ENCODE results near the gene B4GALT1.
A peak's percentile ranks its signal among the peaks of the same experiment; 100 is the strongest.

B4GALT1 gene

DNA sequence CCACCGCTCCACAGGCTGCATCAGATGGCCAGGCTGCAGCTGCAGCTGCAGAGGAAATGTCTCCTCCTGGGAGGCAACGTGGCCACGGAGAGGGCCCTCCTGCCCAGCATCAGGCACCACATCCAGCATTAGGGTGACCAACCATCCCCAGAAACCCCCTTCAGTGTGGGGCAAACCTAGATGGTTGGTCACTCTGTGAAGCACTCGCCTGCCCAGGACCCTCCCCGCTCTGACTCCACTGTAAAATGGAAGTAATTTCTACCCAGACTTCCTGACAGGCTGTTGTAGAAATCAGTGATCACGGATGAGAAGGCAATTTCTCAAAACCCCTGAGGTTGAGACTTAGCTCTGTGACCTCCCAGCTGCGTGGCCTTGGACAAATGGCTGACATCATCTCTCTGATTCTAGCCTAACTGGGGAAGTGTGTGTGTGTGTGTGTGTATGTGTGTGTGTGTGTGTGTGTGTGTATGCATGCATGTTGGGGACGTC is 31.6 kb downstream of the B4GALT1 start:
- H4K20me1 ChIP-seq: peaks cover 0 to 98% (median 0%) of the 10 kb centered on the region in 11 experiments; a peak in 10 of 22 replicates
- H3K4me1 ChIP-seq: peaks cover 84 to 100% (median 97%) of the 10 kb centered on the region in 10 experiments

DNA sequence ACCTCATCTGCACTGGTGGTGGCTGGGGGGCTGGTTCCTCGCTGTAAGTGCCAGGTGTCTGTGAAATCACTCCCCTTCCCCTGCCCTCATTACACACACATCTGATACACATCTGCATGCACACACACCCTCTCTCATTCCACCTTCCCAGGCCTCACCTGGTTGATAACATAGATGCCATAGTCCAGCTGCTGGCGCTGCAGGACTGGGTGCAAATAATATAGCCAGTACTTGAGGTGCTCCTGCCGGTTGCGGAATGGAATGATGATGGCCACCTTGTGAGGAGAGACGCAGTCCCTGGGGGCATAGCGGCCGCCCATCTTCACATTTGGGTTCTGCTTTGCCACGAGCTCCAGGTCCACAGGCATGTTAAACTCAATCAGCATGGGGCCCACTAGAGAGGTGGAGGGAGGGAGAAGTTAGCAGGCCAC is 32.1 kb downstream of the B4GALT1 start:
- H3K36me3 ChIP-seq: peaks cover 38 to 71% (median 46%) of the 10 kb centered on the region in 11 experiments
- peaks cover 84 to 100% (median 97%) of the 10 kb centered on the region in 10 experiments for H3K4me1 ChIP-seq
- H3K27me3 ChIP-seq: no peaks in the 10 kb centered on the region
- no peak for TF ChIP-seq Cebpa-rat (IDR thresholded peaks at IDR 0.05)
- peak overlapping the region; percentile 24 to 96 (median 85); a peak in 21 of 22 replicates for H3K27ac ChIP-seq
- H3K9ac ChIP-seq: peak overlapping the region; percentile 31 to 85 (median 76); a peak in 21 of 22 replicates
- peaks cover 0 to 98% (median 0%) of the 10 kb centered on the region in 11 experiments; a peak in 10 of 22 replicates for H4K20me1 ChIP-seq
- peak overlapping the region in 9 of 10 experiments; percentile 1 to 58 (median 48); a peak in 15 of 20 replicates for H3K4me3 ChIP-seq
- H3K4me2 ChIP-seq: peak overlapping the region; percentile 73 to 95 (median 91)
- no peaks in the 10 kb centered on the region for H3K9me3 ChIP-seq (replicated peaks in 1 of 11)

More for the DNA sequence above, 31.6 kb downstream of the B4GALT1 start:
- Histone ChIP-seq H3K9me3 (replicated peaks in 1 of 11) (no peaks in the 10 kb centered on the region), H3K27ac (peak overlapping the region; percentile 24 to 96 (median 85); a peak in 21 of 22 replicates), H3K27me3 (no peaks in the 10 kb centered on the region), H3K36me3 (peaks cover 34 to 69% (median 45%) of the 10 kb centered on the region in 11 experiments), H3K9ac (peak overlapping the region; percentile 31 to 85 (median 76); a peak in 21 of 22 replicates), H3K4me3 (peak overlapping the region in 9 of 10 experiments; percentile 1 to 58 (median 48); a peak in 15 of 20 replicates), H3K4me2 (peak overlapping the region; percentile 73 to 95 (median 91))
- peak in 5 of 11 experiments; percentile 14 to 77 (median 35); a peak in 1 of 22 replicates for TF ChIP-seq Cebpa-rat (IDR thresholded peaks at IDR 0.05)

DNA sequence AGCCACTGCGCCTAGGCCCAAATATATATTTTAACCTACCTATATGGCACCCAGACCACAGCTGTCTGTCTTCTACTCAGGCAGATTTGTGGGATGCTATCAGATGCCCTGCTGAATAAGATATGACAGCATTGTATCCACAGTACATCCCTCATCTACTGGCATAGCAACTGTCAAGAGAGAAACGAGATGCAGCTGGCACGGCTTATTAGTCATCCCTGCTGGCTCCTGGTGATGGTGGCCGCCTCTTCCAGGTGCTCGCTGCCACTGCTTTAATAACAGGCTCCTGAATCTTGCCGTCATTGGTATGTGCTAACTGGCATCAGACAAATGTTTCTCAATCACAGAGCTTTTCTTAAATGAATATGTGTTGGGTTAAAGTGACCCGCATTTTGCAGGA is 34.0 kb downstream of the B4GALT1 start:
- H3K27ac ChIP-seq: peak overlapping the region in 5 of 11 experiments; percentile 87 to 96 (median 93); a peak in 8 of 22 replicates
- H3K4me1 ChIP-seq: peaks cover 83 to 100% (median 95%) of the 10 kb centered on the region in 10 experiments
- peaks cover 52 to 73% (median 62%) of the 10 kb centered on the region in 11 experiments for H3K36me3 ChIP-seq
- H3K9me3 ChIP-seq (replicated peaks in 1 of 11): no peaks in the 10 kb centered on the region
- peaks cover 0 to 98% (median 0%) of the 10 kb centered on the region in 11 experiments; a peak in 8 of 22 replicates for H4K20me1 ChIP-seq
- no peak overlapping the region for H3K4me3 ChIP-seq
- H3K9ac ChIP-seq: peak overlapping the region in 2 of 11 experiments; percentile 2 to 15; a peak in 2 of 22 replicates
- TF ChIP-seq Cebpa-rat (IDR thresholded peaks at IDR 0.05): no peak
- H3K27me3 ChIP-seq: no peaks in the 10 kb centered on the region
- peak overlapping the region in 10 of 11 experiments; percentile 15 to 95 (median 90); a peak in 17 of 22 replicates for H3K4me2 ChIP-seq

DNA sequence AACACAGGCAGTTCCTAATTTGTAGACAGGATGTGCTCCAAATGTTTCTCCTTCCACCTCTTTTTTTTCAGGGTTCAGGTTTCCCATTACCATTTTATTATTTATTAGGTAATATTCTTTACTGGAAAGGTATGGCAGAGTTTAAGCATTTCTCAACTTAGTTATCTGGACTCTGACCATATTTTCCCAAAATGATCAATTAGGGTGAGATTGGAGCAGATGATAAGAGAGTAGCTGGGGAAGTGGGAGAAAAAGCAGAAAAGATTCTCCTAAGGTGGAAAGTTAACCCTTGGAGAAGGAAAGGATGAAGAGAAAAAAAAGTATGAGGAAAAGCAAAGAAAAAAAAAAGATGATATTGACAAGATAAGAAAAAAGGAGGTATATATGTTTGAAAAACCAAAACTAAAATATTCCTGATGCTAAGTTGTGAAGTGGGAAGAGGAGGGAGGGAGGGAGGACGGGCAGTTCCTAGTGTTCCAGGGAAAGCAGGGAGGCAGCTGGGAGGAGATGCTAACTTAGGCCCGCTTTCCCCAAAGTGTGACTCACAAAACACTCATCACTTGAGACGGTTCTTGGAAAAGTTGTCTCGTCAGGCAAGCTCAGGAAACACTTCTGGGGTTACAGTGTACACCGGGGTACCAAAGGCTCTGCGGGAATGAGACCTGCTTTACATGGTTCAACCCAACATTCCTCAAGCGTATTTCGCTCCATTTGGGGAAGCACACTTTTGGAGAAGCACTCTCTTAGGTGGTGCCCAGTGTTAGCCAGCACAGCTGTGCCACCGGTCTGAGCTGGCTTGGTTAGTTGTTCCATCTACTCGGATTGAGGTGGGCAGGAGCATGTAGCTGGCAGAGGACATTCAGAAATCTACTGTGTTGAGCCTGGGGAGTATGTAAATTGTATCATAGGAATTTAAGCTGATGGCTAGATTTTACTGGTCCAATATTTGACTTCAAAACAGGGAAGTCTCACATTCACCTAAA is 35.1 kb downstream of the B4GALT1 start:
- Histone ChIP-seq H3K4me3 (no peak overlapping the region), H3K27me3 (no peaks in the 10 kb centered on the region), H4K20me1 (peaks cover 0 to 93% (median 0%) of the 10 kb centered on the region in 11 experiments; a peak in 8 of 22 replicates), H3K4me2 (peak overlapping the region in 9 of 11 experiments; percentile 45 to 85 (median 74); a peak in 15 of 22 replicates), H3K27ac (peak overlapping the region in 5 of 11 experiments; percentile 19 to 78 (median 63); a peak in 6 of 22 replicates), H3K36me3 (peaks cover 63 to 84% (median 73%) of the 10 kb centered on the region in 11 experiments), H3K9me3 (replicated peaks in 1 of 11) (no peaks in the 10 kb centered on the region), H3K9ac (peak overlapping the region in 1 of 11 experiments; percentile 18; a peak in 1 of 22 replicates), H3K4me1 (peaks cover 76 to 100% (median 87%) of the 10 kb centered on the region in 10 experiments)
- TF ChIP-seq Cebpa-rat (IDR thresholded peaks at IDR 0.05): no peak

DNA sequence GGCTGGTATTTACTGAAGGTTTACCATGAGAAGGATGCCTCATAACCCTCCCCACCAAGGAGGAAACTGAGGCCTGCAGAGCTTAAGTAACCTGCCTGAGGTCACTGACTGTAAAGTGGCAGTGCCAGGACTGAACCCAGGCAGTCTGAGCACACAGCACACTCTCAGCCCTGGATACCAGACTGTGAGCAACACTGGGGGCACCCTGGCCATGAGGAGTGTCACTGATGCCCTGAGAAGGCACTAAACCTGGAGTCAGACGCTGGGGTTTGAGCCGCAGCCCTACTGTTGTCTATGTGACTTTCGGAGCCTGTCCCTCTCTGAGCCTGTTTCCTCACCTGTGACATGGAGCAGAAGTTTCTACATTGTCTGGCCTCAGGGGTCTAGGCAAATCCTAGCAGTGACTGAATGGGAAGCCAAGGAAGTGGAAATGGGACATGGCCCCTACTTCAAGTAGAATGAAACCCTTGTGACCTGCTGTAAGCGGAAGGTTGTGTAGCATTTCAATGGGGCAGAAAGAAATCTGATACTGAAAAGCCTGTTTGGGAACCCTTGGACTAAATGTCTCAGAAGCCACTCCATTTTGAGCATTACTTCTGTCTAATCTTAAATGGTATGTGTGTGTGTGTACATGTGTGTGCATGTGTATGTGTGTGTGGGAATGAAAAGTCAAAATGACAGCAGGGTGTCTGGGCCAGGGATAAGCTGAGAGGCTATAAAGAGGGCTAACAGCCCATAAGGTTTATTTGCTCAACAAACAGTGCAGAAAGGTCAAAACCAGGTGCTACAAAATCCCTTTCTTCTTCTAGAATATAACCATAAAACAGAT is 36.0 kb downstream of the B4GALT1 start:
- no peak for TF ChIP-seq Cebpa-rat (IDR thresholded peaks at IDR 0.05)
- H4K20me1 ChIP-seq: peaks cover 0 to 91% (median 0%) of the 10 kb centered on the region in 11 experiments; a peak in 8 of 22 replicates
- no peaks in the 10 kb centered on the region for H3K9me3 ChIP-seq (replicated peaks in 1 of 11)
- no peaks in the 10 kb centered on the region for H3K27me3 ChIP-seq
- no peak overlapping the region for H3K4me3 ChIP-seq
- H3K9ac ChIP-seq: peak overlapping the region in 8 of 11 experiments; percentile 18 to 45 (median 30); a peak in 10 of 22 replicates
- peak overlapping the region; percentile 45 to 85 (median 74) for H3K4me2 ChIP-seq
- H3K27ac ChIP-seq: peak overlapping the region; percentile 8 to 78 (median 60); a peak in 21 of 22 replicates
- H3K36me3 ChIP-seq: peaks cover 65 to 86% (median 76%) of the 10 kb centered on the region in 11 experiments
- peaks cover 76 to 100% (median 87%) of the 10 kb centered on the region in 10 experiments for H3K4me1 ChIP-seq

DNA sequence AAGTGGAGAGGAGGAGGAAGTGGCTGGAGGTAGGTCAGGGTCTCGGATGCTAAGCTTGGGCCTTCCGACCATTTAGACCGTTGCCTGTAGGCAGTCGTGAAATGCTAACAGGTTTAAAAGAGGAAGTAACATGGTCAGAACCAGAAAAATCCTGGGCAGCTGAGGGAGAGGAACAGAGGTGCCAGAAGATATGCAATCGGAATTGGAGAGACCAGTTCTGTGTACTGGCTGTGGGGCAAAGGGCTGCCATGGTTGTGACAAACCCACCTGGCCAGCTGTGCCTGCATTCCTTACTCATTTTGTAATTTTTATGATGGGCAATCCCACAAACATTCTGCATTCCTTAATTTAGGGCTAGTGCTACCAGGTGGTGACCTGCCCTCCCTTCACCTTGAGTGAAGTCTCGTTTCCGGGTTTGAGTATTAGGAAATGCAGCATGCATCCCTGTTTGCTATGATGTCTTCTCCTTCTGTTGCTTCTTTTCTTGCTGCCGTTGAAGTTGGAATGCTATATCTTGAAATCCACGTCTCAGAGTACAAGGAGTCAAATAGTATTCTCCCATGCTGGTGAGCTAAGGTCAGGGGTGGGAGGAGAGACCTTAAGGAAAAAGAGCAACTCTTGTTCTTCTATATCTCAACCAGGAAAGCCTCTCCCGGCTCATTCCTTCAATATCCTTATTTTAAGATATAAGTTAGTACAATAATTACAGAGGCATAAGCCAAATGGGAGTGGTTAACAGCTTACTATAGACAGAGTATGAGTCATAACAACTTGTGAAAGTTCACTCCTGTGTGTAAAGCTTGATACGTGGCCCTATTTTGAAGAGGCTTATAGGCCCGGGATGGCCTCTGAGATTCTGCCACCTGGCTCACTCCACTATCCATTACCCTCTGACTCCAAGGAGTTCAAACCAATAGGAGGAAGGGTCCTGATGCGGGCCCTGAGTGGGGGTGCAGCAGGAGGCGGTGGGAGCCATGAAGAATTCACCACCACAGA is 37.0 kb downstream of the B4GALT1 start:
- TF ChIP-seq Cebpa-rat (IDR thresholded peaks at IDR 0.05): no peak
- Histone ChIP-seq H3K9me3 (replicated peaks in 1 of 11) (no peaks in the 10 kb centered on the region), H3K27me3 (no peaks in the 10 kb centered on the region), H4K20me1 (peaks cover 0 to 91% (median 6%) of the 10 kb centered on the region in 11 experiments; a peak in 12 of 22 replicates), H3K4me3 (no peak overlapping the region), H3K27ac (peak overlapping the region; percentile 24 to 78 (median 60); a peak in 21 of 22 replicates), H3K4me2 (peak overlapping the region; percentile 45 to 85 (median 74)), H3K9ac (peak overlapping the region in 9 of 11 experiments; percentile 18 to 45 (median 31); a peak in 15 of 22 replicates), H3K4me1 (peaks cover 76 to 100% (median 87%) of the 10 kb centered on the region in 10 experiments), H3K36me3 (peaks cover 65 to 94% (median 76%) of the 10 kb centered on the region in 11 experiments)
